Liver (tissue), 9 donors: ENCODE results near the gene KCNA2. TPM values are rescaled to one million over a fixed set of nuclear protein-coding genes. Genes with fewer than 3 reads are reported as not detected.

ENCODE experiments used
- DNase-seq: peaks from one replicate; pipeline ENCODE4 v3.0.0-alpha.2; 2017; ENCODE audit warnings: low spot score
- H3K27ac ChIP-seq, 2 donors: one replicate each; pipeline ENCODE4 v1.7.0; 2013; ENCODE audit warnings: inconsistent platforms in 2 of 2, low read length in 2 of 2, control low read depth in 1 of 2, low read depth in 1 of 2, mild to moderate bottlenecking in 1 of 2
- H3K27me3 ChIP-seq, 4 donors: one replicate each; pipeline versions ENCODE4 v1.6.1 to v1.7.0; 2013; ENCODE audit warnings: low read length in 3 of 4, inconsistent platforms in 1 of 4, mild to moderate bottlenecking in 1 of 4, moderate library complexity in 1 of 4; ENCODE audit not compliant: control insufficient read depth in 4 of 4, insufficient read depth in 4 of 4
- H3K36me3 ChIP-seq, 4 donors: one replicate each; pipeline versions ENCODE4 v1.6.1 to v1.7.0; 2013; ENCODE audit warnings: low read length in 3 of 4, mild to moderate bottlenecking in 3 of 4, low read depth in 1 of 4, moderate library complexity in 1 of 4; ENCODE audit not compliant: control insufficient read depth in 4 of 4, insufficient read depth in 3 of 4
- H3K4me1 ChIP-seq, 4 donors: one replicate each; pipeline versions ENCODE4 v1.6.1 to v1.7.0; 2013; ENCODE audit warnings: low read length in 3 of 4, mild to moderate bottlenecking in 3 of 4, moderate library complexity in 1 of 4; ENCODE audit not compliant: control insufficient read depth in 4 of 4, insufficient read depth in 4 of 4
- H3K4me3 ChIP-seq, 3 donors: one replicate each; pipeline versions ENCODE4 v1.6.1 to v1.7.0; 2013; ENCODE audit warnings: low read length in 3 of 3, control low read depth in 1 of 3, low read depth in 1 of 3, mild to moderate bottlenecking in 1 of 3
- H3K9ac ChIP-seq, 2 donors: one replicate each; pipeline ENCODE4 v1.7.0; 2013; ENCODE audit warnings: low read length in 2 of 2, mild to moderate bottlenecking in 2 of 2, moderate library complexity in 2 of 2, control low read depth in 1 of 2, low read depth in 1 of 2
- H3K9me3 ChIP-seq, 4 donors: one replicate each; pipeline versions ENCODE4 v1.6.1 to v1.7.0; 2013; ENCODE audit warnings: low read length in 3 of 4; ENCODE audit not compliant: control insufficient read depth in 4 of 4
- ATF3 ChIP-seq: IDR thresholded peaks from 2 replicates; pipeline ENCODE4 v1.6.1; 2016; ENCODE audit warnings: antibody characterized with exemption
- CTCF ChIP-seq: fragments of 150-350 bp; IDR thresholded peaks from 2 replicates; pipeline ENCODE4 v1.5.1; 2017; ENCODE audit warnings: improper control_type of control experiment, low read depth, low read length; ENCODE audit not compliant: missing input control
- EGR1 ChIP-seq, 2 donors: IDR thresholded peaks; 2 replicates each; pipeline ENCODE4 v1.6.1; 2016 to 2018; ENCODE audit warnings: antibody characterized with exemption in 2 of 2, low read depth in 2 of 2
- FOXA1 ChIP-seq: IDR thresholded peaks from 2 replicates; pipeline ENCODE4 v1.6.1; 2016; ENCODE audit warnings: antibody characterized with exemption
- FOXA2 ChIP-seq: IDR thresholded peaks from 2 replicates; pipeline ENCODE4 v1.6.1; 2016; ENCODE audit warnings: antibody characterized with exemption
- GABPA ChIP-seq, 2 donors: IDR thresholded peaks in 1 of 2; conservative IDR thresholded peaks in 1 of 2; 2 replicates each; pipeline ENCODE4 v1.6.1; 2016; ENCODE audit warnings: antibody characterized with exemption in 2 of 2, mild to moderate bottlenecking in 1 of 2, moderate library complexity in 1 of 2
- HNF4A ChIP-seq, 2 donors: conservative IDR thresholded peaks; 2 replicates each; pipeline ENCODE4 v1.6.1; 2016; ENCODE audit warnings: antibody characterized with exemption in 2 of 2, mild to moderate bottlenecking in 2 of 2
- HNF4G ChIP-seq: IDR thresholded peaks from 2 replicates; pipeline ENCODE4 v1.6.1; 2016; ENCODE audit warnings: antibody characterized with exemption
- JUND ChIP-seq, 2 donors: IDR thresholded peaks; 2 replicates each; pipeline ENCODE4 v1.6.1; 2016; ENCODE audit warnings: antibody characterized with exemption in 2 of 2
- MAX ChIP-seq: IDR thresholded peaks from 2 replicates; pipeline ENCODE4 v1.6.1; 2016; ENCODE audit warnings: antibody characterized with exemption
- NR2F2 ChIP-seq: IDR thresholded peaks from 2 replicates; pipeline ENCODE4 v1.6.1; 2016; ENCODE audit warnings: antibody characterized with exemption
- REST ChIP-seq: IDR thresholded peaks from 2 replicates; pipeline ENCODE4 v1.6.1; 2016; ENCODE audit warnings: antibody characterized with exemption, mild to moderate bottlenecking
- RXRA ChIP-seq, 2 donors: IDR thresholded peaks; 2 replicates each; pipeline ENCODE4 v1.6.1; 2017 to 2018; ENCODE audit warnings: antibody characterized with exemption in 2 of 2, mild to moderate bottlenecking in 1 of 2
- SP1 ChIP-seq: IDR thresholded peaks from 2 replicates; pipeline ENCODE4 v1.6.1; 2018; ENCODE audit warnings: antibody characterized with exemption, mild to moderate bottlenecking
- TAF1 ChIP-seq: conservative IDR thresholded peaks from 2 replicates; pipeline ENCODE4 v1.6.1; 2016; ENCODE audit warnings: antibody characterized with exemption, mild to moderate bottlenecking
- YY1 ChIP-seq: IDR thresholded peaks from 2 replicates; pipeline ENCODE4 v1.6.1; 2016; ENCODE audit warnings: antibody characterized with exemption, mild to moderate bottlenecking
- ZBTB33 ChIP-seq: IDR thresholded peaks from 2 replicates; pipeline ENCODE4 v1.6.1; 2016; ENCODE audit warnings: antibody characterized with exemption
- WGBS: extraction: QIAGEN DNeasy Blood & Tissue Kit; methylation state at CpG from one replicate; pipeline ENCODE4 v1.1.7; 2013; 5-methylcytosine and 5-hydroxymethylcytosine counted together
- polyA plus RNA-seq, 2 donors: library from polyadenylated mRNA; stranded (reverse) in 1 of 2; unstranded in 1 of 2; fragments of 200-250 nt in 1 of 2; fragments of >200 nt in 1 of 2; fragmentation: Nextera tagmentation in 1 of 2; extraction: Ambion mirVana in 1 of 2; gene quantifications; one replicate each; pipeline versions ENCODE4 v1.2.1 to v1.2.3, GENCODE V29; 2013 to 2015
- total RNA-seq, 2 donors: library from RNA; depleted of rRNA; stranded (reverse); fragments of >200 nt; gene quantifications; one replicate each; pipeline ENCODE4 v1.2.3, GENCODE V29; 2014
- donor health status: healthy.
- donor health status: healthy.
- donor health status: healthy.
- donor health status: healthy.
- donor health status: healthy.

The KCNA2 gene
- total and polyA plus RNA-seq, 4 donors = 0.02 to 0.08 TPM; not detected in 2

- H3K27me3 ChIP-seq = peaks cover 0 to 5% (median 3%) of the 10 kb centered on the region in 4 donors
- no peak overlapping the region for H3K9ac ChIP-seq
- H3K36me3 ChIP-seq = no peaks in the 10 kb centered on the region
- 23% methylated on average over 3 of the region's 3 CpGs for WGBS
- no peak overlapping the region for H3K4me3 ChIP-seq
- no peaks in the 10 kb centered on the region for H3K4me1 ChIP-seq
- H3K27ac ChIP-seq = no peak overlapping the region
- DNase-seq = no peak
- no peaks in the 10 kb centered on the region for H3K9me3 ChIP-seq
- TF ChIP-seq RXRA (IDR thresholded peaks at IDR 0.05) (no peak), SP1 (no peak), FOXA2 (no peak), TAF1 (no peak), CTCF (no peak), NR2F2 (no peak), HNF4A (conservative IDR thresholded peaks at IDR 0.05) (no peak), GABPA (IDR thresholded peaks at IDR 0.05 in 1 of 2, conservative IDR thresholded peaks at IDR 0.05 in 1 of 2) (no peak), YY1 (no peak), MAX (no peak), REST (no peak), HNF4G (no peak), FOXA1 (no peak), ZBTB33 (no peak), EGR1 (IDR thresholded peaks at IDR 0.05; ENCODE audit: low read depth in 2 of 2) (no peak), ATF3 (no peak), JUND (IDR thresholded peaks at IDR 0.05) (no peak)
Measured at GRCh38 chr1:110570307-110570706, 35.9 kb downstream of the KCNA2 start.

- no peak overlapping the region for H3K9ac ChIP-seq
- no peak for DNase-seq
- H3K36me3 ChIP-seq = no peaks in the 10 kb centered on the region
- no peaks in the 10 kb centered on the region for H3K9me3 ChIP-seq
- peaks cover 0 to 5% (median 3%) of the 10 kb centered on the region in 4 donors for H3K27me3 ChIP-seq
- no peak overlapping the region for H3K27ac ChIP-seq
- H3K4me1 ChIP-seq = no peaks in the 10 kb centered on the region
- 72% methylated on average over 3 of the region's 3 CpGs for WGBS
- no peak overlapping the region for H3K4me3 ChIP-seq
- TF ChIP-seq RXRA (IDR thresholded peaks at IDR 0.05) = no peak
- no peak for TF ChIP-seq YY1
- TF ChIP-seq SP1 = no peak
- no peak for TF ChIP-seq MAX
- no peak for TF ChIP-seq HNF4G
- no peak for TF ChIP-seq GABPA (IDR thresholded peaks at IDR 0.05 in 1 of 2, conservative IDR thresholded peaks at IDR 0.05 in 1 of 2)
- TF ChIP-seq NR2F2 = no peak
- no peak for TF ChIP-seq FOXA2
- TF ChIP-seq TAF1 = no peak
- TF ChIP-seq HNF4A (conservative IDR thresholded peaks at IDR 0.05) = no peak
- TF ChIP-seq REST = no peak
- no peak for TF ChIP-seq ATF3
- no peak for TF ChIP-seq ZBTB33
- no peak for TF ChIP-seq JUND (IDR thresholded peaks at IDR 0.05)
Measured at GRCh38 chr1:110566836-110567235, 39.3 kb downstream of the KCNA2 start.
